ENCODE measurements around the gene RAP2A. TPM values are rescaled to one million over a fixed set of nuclear protein-coding genes. Genes with fewer than 3 reads are reported as not detected.

Gene RAP2A
- total and polyA plus RNA-seq, 10 of the 15 experiments (the other 5 are each of a cell fraction or from before 2014, with no cell fraction given) = 3.5 to 35.1 (median 14.9) TPM

DNA sequence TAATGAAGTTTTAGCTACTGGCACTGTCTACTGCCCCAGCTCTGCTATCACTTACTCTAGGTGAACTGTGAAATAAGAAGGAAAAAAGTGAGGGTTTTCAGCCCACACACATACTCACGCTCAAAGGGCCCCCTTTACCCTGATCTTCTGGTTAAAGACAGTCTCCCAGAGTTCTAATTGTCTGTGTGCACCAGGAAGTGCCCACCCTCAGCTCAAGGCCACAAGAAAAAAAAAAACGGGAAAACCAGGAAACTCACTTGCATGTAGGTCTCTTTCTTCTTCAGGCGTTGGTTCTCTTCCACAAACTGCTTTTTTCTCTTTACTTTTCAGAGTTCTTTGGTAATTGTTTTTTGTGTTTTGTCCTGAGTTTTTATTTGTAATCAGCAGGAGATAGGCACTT is 22.1 kb downstream of the RAP2A start:
- peak overlapping the region; percentile 57 for H3K27ac ChIP-seq (ENCODE audit: control insufficient read depth, insufficient read depth)
- H3K27me3 ChIP-seq (replicated peaks in 1 of 2; ENCODE audit: control insufficient read depth in 2 of 2, insufficient read depth in 2 of 2, low read length in 1 of 2) = no peaks in the 10 kb centered on the region
- ChIA-PET SMC1A (ENCODE audit: uncharacterized antibody, unreplicated experiment) (interaction anchor here (0.8 to 6.4 kb wide), 5 partner anchors 7 to 233 kb away, joined by 3 to 165 read pairs (median 24); partner anchors contain the start of gene RAP2A), RAD21 (ENCODE audit: unreplicated experiment) (interaction anchor here (1.2 to 8.8 kb wide), 3 partner anchors 7 to 20 kb away, joined by 3 to 179 read pairs (median 47); partner anchors contain the start of gene RAP2A), CTCF (interaction anchor here (1.0 to 5.0 kb wide), 6 partner anchors 7 to 25 kb away, joined by 3 to 34 read pairs (median 3); no protein-coding TSS in a partner anchor), POLR2A (interaction anchor here (1.6 to 6.2 kb wide), 3 partner anchors 17 to 32 kb away, joined by 4 to 108 read pairs (median 8); partner anchors contain the start of gene RAP2A)
- 62% methylated on average over 3 of the region's 3 CpGs for WGBS (ENCODE audit: insufficient coverage, insufficient replicate concordance, low lambda C conversion rate, missing lambda C conversion rate)
- no peak overlapping the region for H3K4me3 ChIP-seq
- ATAC-seq (no peak), FAIRE-seq (no peak), DNase-seq (ENCODE audit: low read depth, low spot score) (no peak)
- TF ChIP-seq CHD1 (IDR thresholded peaks at IDR 0.05; ENCODE audit: low read depth, low read length) = no peak
- TF ChIP-seq NBN (IDR thresholded peaks at IDR 0.05) = no peak
- TF ChIP-seq ETV6 (conservative IDR thresholded peaks at IDR 0.05 in 1 of 2, IDR thresholded peaks at IDR 0.05 in 1 of 2; ENCODE audit: borderline replicate concordance in 1 of 2, low read depth in 1 of 2) = no peak
- no peak for TF ChIP-seq LARP7 (IDR thresholded peaks at IDR 0.05)
- no peak for TF ChIP-seq MEF2A (IDR thresholded peaks at IDR 0.05; ENCODE audit: insufficient read depth, low read depth, low read length)
- no peak for TF ChIP-seq IKZF1 (conservative IDR thresholded peaks at IDR 0.05)
- TF ChIP-seq SMAD1 (IDR thresholded peaks at IDR 0.05; ENCODE audit: low read depth, partially characterized antibody) = no peak
- no peak for TF ChIP-seq ZNF24 (IDR thresholded peaks at IDR 0.05)
- no peak for TF ChIP-seq NFXL1 (IDR thresholded peaks at IDR 0.05; ENCODE audit: borderline replicate concordance)
- no peak for TF ChIP-seq SMAD5 (IDR thresholded peaks at IDR 0.05; ENCODE audit: low read depth)
- TF ChIP-seq SMARCA5 (IDR thresholded peaks at IDR 0.05) = no peak
- no peak for TF ChIP-seq NFYA (IDR thresholded peaks at IDR 0.05; ENCODE audit: borderline replicate concordance, low read depth, low read length)
- TF ChIP-seq, protein P1, sequence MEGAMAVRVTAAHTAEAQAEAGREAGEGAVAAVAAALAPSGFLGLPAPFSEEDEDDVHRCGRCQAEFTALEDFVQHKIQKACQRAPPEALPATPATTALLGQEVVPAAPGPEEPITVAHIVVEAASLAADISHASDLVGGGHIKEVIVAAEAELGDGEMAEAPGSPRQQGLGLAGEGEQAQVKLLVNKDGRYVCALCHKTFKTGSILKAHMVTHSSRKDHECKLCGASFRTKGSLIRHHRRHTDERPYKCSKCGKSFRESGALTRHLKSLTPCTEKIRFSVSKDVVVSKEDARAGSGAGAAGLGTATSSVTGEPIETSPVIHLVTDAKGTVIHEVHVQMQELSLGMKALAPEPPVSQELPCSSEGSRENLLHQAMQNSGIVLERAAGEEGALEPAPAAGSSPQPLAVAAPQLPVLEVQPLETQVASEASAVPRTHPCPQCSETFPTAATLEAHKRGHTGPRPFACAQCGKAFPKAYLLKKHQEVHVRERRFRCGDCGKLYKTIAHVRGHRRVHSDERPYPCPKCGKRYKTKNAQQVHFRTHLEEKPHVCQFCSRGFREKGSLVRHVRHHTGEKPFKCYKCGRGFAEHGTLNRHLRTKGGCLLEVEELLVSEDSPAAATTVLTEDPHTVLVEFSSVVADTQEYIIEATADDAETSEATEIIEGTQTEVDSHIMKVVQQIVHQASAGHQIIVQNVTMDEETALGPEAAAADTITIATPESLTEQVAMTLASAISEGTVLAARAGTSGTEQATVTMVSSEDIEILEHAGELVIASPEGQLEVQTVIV (IDR thresholded peaks at IDR 0.05; ENCODE audit: borderline replicate concordance, partially characterized antibody) = no peak
- TF ChIP-seq, protein P2, sequence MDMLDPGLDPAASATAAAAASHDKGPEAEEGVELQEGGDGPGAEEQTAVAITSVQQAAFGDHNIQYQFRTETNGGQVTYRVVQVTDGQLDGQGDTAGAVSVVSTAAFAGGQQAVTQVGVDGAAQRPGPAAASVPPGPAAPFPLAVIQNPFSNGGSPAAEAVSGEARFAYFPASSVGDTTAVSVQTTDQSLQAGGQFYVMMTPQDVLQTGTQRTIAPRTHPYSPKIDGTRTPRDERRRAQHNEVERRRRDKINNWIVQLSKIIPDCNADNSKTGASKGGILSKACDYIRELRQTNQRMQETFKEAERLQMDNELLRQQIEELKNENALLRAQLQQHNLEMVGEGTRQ (IDR thresholded peaks at IDR 0.05; ENCODE audit: borderline replicate concordance, low read depth, low read length) = no peak
- no peak for TF ChIP-seq ATF7 (IDR thresholded peaks at IDR 0.05; ENCODE audit: low read depth)
- peaks cover 7% of the 10 kb centered on the region for H3K9me3 ChIP-seq (replicated peaks; ENCODE audit: control insufficient read depth, insufficient read depth, low read length)
- H3K79me2 ChIP-seq (ENCODE audit: control insufficient read depth, insufficient read depth, low read length) = peaks cover 19% of the 10 kb centered on the region
- in situ Hi-C loops (cut with MboI) (no loop called here), intact Hi-C loops (cut with micrococcal nuclease; ENCODE audit: unreplicated experiment) (no loop called here)
- no TSS peak for BruUV-seq (replicated peaks)
- H4K20me1 ChIP-seq (ENCODE audit: control insufficient read depth, insufficient read depth) = no peaks in the 10 kb centered on the region
- H3K4me2 ChIP-seq (ENCODE audit: control insufficient read depth, insufficient read depth) = peak overlapping the region; percentile 51; the same call in 1 of the 2 replicates
- no peaks in the 10 kb centered on the region; a peak in 2 of 4 replicates for H3K36me3 ChIP-seq (ENCODE audit: control insufficient read depth in 2 of 2, insufficient read depth in 2 of 2, low read length in 1 of 2)
- H3K9ac ChIP-seq (ENCODE audit: control insufficient read depth, insufficient read depth, low read length) = no peak overlapping the region
- H2AFZ ChIP-seq (ENCODE audit: control insufficient read depth, low read depth, low read length) = no peak overlapping the region
- peaks cover 35% of the 10 kb centered on the region for H3K4me1 ChIP-seq (ENCODE audit: control insufficient read depth, insufficient read depth, low read length)
